Smooth muscle cell (in vitro differentiated cells): Measurements from ENCODE around the gene GGT6. TPM values are rescaled to one million over a fixed set of nuclear protein-coding genes. Genes with fewer than 3 reads are reported as not detected.

ENCODE experiments used
- DNase-seq: peaks from one replicate; lab custom pipeline; 2025; ENCODE audit not compliant: unreplicated experiment; lab: John Stamatoyannopoulos, UW
- H2AFZ ChIP-seq: fragments of 200-600 bp; sonication (generic); 2 replicates; pipeline ENCODE4 v1.6.0; 2016; ENCODE audit warnings: antibody characterized with exemption, low read depth, mild to moderate bottlenecking
- H3F3A ChIP-seq: fragments of 200-600 bp; sonication (generic); 2 replicates; pipeline ENCODE4 v1.6.0; 2017; ENCODE audit warnings: antibody characterized with exemption, low read depth
- H3K27ac ChIP-seq: fragments of 200-600 bp; sonication (generic); 2 replicates; pipeline ENCODE4 v1.5.1; 2016; ENCODE audit warnings: low read depth, mild to moderate bottlenecking
- H3K27me3 ChIP-seq: fragments of 200-600 bp; sonication (generic); 2 replicates; pipeline ENCODE4 v1.6.1; 2016; ENCODE audit warnings: low read depth, mild to moderate bottlenecking
- H3K36me3 ChIP-seq: fragments of 200-600 bp; sonication (generic); 2 replicates; pipeline ENCODE4 v1.5.1; 2016; ENCODE audit warnings: low read depth
- H3K4me1 ChIP-seq: fragments of 200-600 bp; sonication (generic); 2 replicates; pipeline ENCODE4 v1.5.1; 2016; ENCODE audit warnings: low read depth
- H3K4me2 ChIP-seq: fragments of 200-600 bp; sonication (generic); 2 replicates; pipeline ENCODE4 v1.6.0; 2016; ENCODE audit warnings: mild to moderate bottlenecking
- H3K4me3 ChIP-seq: fragments of 200-600 bp; sonication (generic); 2 replicates; pipeline ENCODE4 v1.5.1; 2016; ENCODE audit warnings: mild to moderate bottlenecking
- H3K79me2 ChIP-seq: fragments of 200-600 bp; sonication (generic); 2 replicates; pipeline ENCODE4 v1.6.0; 2016; ENCODE audit warnings: low read depth, mild to moderate bottlenecking
- H3K9ac ChIP-seq: fragments of 200-600 bp; sonication (generic); 2 replicates; pipeline ENCODE4 v1.6.0; 2016; ENCODE audit warnings: low read depth
- H3K9me3 ChIP-seq: fragments of 200-600 bp; sonication (generic); replicated peaks from 2 replicates; pipeline ENCODE4 v1.5.1; 2016; ENCODE audit warnings: low read depth
- H4K20me1 ChIP-seq: fragments of 200-600 bp; sonication (generic); 2 replicates; pipeline ENCODE4 v1.6.0; 2016; ENCODE audit warnings: low read depth
- WGBS: methylation state at CpG from one replicate; pipeline ENCODE4 v1.1.7; 2016; ENCODE audit warnings: low lambda C conversion rate; 5-methylcytosine and 5-hydroxymethylcytosine counted together
- polyA plus RNA-seq: library from polyadenylated mRNA; unstranded; fragments of >200 nt; fragmentation: Nextera tagmentation; extraction: Ambion mirVana; gene quantifications from 2 replicates; pipeline ENCODE4 v1.2.1, GENCODE V29; 2016
- total RNA-seq: library from RNA; depleted of rRNA; stranded (reverse); fragments of >200 nt; gene quantifications from 2 replicates; pipeline ENCODE4 v1.2.3, GENCODE V29; 2014
- TF ChIP-seq, protein P1 (sequence below): fragments of 200-600 bp; sonication (generic); IDR thresholded peaks from 2 replicates; pipeline ENCODE4 v1.5.1; 2017; ENCODE audit warnings: borderline replicate concordance, mild to moderate bottlenecking, antibody characterized with exemption; ENCODE audit not compliant: insufficient read depth, poor library complexity, severe bottlenecking

The GGT6 gene
- total and polyA plus RNA-seq, 2 experiments from 2014 or later = 0.27 TPM; not detected in 1

DNA sequence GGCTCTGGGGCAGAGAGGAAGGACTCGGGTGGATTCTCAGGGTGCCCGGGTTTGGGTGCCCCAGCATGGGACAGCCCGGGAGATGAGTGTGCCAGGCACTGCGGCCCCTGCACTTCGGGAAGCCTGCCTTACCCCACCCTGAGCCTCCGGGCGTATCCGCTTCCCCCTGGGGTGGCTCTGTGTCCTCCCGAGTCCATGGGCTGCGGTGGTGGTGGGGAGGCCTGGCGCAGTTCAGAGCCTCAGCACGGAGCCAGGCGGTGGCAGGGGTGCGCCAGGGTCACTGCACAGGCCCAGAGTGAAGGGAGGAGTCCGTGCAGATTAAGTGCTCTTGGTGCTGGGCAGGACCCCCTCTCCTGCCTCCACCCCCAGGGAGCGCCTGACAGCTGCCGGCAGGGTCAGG, 25.9 kb downstream of the GGT6 start:
- WGBS = 93% methylated on average over 16 of the region's 17 CpGs

DNA sequence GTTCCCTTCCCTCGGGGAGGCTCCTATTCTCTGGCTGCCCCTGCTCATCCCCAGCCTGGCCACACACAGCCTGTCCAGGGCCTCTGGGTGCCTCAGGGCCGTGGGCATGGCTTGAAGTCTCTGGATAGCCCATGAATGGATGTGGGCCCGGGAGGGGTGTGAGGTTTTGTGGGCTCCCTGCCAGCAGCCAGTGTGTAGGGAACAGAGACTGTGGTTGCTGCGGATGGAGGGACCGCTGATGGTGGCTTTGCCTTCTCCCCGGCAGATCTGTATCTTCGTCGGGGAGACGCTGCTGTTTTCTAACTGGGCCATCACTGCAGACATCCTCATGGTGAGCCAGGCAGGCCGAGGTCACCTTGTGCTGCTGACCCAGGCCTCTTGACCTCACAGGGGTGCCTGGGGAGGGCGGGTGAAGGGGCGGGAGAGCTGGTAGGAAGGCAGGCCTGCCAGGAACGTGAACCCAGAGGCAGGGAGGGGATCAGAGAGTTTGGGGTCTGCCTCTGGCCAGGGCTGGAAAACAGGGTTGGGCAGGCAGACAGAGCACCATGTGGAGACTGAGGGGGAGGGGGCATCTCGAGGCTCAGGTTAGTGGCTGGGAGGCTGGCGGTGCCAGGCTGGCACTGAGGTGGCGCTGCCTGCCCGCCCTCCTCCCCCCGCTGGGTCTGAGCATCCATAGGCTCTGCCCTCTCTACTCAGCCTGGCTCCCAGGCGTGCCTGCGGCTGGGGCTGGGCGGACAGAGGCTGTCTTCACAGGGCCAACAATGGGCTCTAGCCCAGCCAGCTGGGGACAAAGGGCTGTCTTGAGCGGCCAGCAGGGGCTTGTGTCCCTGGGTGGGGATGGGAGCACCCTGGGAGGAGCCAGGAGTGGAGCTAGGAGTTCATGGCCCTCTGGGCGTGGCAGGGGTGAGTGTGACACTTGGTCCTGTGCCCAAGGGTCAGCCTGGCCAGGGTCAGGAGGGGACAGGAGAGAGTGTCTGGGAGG, 26.6 kb downstream of the GGT6 start:
- Histone ChIP-seq H3K79me2 (no peaks in the 10 kb centered on the region), H3K4me1 (peaks cover 4% of the 10 kb centered on the region), H3K27me3 (no peaks in the 10 kb centered on the region), H3K9ac (no peak overlapping the region), H2AFZ (no peak overlapping the region), H3K27ac (no peak overlapping the region), H3K4me2 (no peak overlapping the region), H3K9me3 (no peaks in the 10 kb centered on the region), H3K4me3 (no peak overlapping the region), H4K20me1 (peaks cover 3% of the 10 kb centered on the region), H3K36me3 (no peaks in the 10 kb centered on the region), H3F3A (no peaks in the 10 kb centered on the region)
- TF ChIP-seq, protein P1, sequence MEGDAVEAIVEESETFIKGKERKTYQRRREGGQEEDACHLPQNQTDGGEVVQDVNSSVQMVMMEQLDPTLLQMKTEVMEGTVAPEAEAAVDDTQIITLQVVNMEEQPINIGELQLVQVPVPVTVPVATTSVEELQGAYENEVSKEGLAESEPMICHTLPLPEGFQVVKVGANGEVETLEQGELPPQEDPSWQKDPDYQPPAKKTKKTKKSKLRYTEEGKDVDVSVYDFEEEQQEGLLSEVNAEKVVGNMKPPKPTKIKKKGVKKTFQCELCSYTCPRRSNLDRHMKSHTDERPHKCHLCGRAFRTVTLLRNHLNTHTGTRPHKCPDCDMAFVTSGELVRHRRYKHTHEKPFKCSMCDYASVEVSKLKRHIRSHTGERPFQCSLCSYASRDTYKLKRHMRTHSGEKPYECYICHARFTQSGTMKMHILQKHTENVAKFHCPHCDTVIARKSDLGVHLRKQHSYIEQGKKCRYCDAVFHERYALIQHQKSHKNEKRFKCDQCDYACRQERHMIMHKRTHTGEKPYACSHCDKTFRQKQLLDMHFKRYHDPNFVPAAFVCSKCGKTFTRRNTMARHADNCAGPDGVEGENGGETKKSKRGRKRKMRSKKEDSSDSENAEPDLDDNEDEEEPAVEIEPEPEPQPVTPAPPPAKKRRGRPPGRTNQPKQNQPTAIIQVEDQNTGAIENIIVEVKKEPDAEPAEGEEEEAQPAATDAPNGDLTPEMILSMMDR = no peak
- DNase-seq = no peak
- WGBS = 85% methylated on average over 20 of the region's 23 CpGs

More for the DNA sequence above, 25.9 kb downstream of the GGT6 start:
- Histone ChIP-seq H3F3A (no peaks in the 10 kb centered on the region), H3K4me2 (no peak overlapping the region), H3K27me3 (no peaks in the 10 kb centered on the region), H4K20me1 (peaks cover 3% of the 10 kb centered on the region), H3K79me2 (no peaks in the 10 kb centered on the region), H3K27ac (no peak overlapping the region), H2AFZ (no peak overlapping the region), H3K9me3 (no peaks in the 10 kb centered on the region), H3K4me3 (no peak overlapping the region), H3K4me1 (peaks cover 4% of the 10 kb centered on the region), H3K9ac (no peak overlapping the region), H3K36me3 (no peaks in the 10 kb centered on the region)
- TF ChIP-seq, protein P1 = no peak
- DNase-seq = no peak

DNA sequence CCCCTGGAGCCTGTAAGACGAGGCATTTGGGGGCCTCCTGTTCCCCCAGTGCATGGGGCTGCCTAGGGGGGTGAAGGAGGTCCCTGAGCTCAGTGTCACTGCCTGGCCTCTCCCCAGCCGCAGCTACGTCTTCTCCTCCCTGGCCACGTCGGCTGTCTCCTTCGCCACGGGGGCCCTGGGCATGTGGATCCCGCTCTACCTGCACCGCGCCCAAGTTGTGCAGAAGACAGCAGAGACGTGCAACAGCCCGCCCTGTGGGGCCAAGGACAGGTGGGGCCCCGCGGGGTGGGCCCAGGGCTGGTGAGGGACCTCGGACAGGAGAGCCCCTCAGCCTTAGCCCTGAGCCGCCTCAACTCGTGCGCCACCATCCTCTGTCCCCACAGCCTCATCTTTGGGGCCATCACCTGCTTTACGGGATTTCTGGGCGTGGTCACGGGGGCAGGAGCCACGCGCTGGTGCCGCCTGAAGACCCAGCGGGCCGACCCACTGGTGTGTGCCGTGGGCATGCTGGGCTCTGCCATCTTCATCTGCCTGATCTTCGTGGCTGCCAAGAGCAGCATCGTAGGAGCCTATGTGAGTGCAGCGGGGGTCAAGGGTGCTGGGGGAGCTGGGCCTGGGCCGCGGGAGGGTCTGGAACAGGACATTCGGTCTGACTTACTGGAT, 27.4 kb downstream of the GGT6 start:
- Histone ChIP-seq H3K27me3 (no peaks in the 10 kb centered on the region), H3K9me3 (no peaks in the 10 kb centered on the region), H3K9ac (no peak overlapping the region), H2AFZ (no peak overlapping the region), H3K4me3 (no peak overlapping the region), H3K36me3 (no peaks in the 10 kb centered on the region), H3F3A (no peaks in the 10 kb centered on the region), H3K4me2 (no peak overlapping the region), H3K27ac (no peak overlapping the region), H4K20me1 (peaks cover 3% of the 10 kb centered on the region), H3K4me1 (peaks cover 4% of the 10 kb centered on the region), H3K79me2 (no peaks in the 10 kb centered on the region)
- 96% methylated on average over 32 of the region's 33 CpGs for WGBS
- TF ChIP-seq, protein P1 = no peak
- DNase-seq = no peak
